Endometrium (tissue), 2 donors: ENCODE results near the gene WNT9B.

Experiments used
- FAIRE-seq: peaks from 2 replicates; lab custom pipeline; 2012; peaks lifted over from hg19 to GRCh38; lab: Jason Lieb, UNC
- donor health status: control.
- donor health status: control.

The WNT9B gene

DNA sequence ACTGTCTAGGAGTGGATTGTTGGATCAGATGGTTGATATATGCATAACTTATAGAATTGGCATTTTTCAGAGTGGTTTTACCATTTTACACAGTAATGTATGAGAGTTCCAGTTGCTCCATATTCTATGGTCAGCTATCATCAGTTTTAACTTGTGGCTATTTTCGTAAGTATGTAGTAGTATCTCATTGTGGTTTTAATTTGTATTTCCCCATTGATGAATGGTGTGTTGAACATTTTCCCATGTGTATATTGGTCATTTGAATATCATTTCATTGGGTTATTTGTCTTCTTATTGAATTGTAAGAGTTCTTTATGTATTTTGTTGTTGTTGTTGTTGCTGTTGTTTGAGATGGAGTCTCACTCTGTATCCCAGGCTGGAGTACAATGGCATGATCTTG is 6.2 kb downstream of the WNT9B start:
- FAIRE-seq: no peak

DNA sequence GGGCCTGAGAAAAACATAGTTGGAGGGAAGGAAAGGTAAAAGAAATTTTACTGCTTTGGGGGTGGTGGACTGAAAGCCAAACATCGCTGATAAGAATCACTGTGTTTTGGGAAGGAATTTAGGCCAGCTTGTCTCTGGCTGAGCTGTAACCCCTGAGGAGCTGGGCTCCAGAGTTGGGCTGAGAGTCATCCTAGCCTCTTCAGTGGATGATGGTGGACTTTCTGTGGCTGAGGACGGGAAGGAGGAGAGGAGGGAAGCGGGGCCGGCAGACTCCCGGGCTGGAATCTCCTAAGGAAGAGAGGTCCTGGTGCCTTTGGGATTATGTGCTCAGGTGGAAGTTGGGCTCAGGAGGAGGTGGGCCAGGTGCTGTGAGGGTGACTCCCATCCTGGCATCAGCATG is 8.6 kb downstream of the WNT9B start:
- FAIRE-seq: peak; percentile 26

DNA sequence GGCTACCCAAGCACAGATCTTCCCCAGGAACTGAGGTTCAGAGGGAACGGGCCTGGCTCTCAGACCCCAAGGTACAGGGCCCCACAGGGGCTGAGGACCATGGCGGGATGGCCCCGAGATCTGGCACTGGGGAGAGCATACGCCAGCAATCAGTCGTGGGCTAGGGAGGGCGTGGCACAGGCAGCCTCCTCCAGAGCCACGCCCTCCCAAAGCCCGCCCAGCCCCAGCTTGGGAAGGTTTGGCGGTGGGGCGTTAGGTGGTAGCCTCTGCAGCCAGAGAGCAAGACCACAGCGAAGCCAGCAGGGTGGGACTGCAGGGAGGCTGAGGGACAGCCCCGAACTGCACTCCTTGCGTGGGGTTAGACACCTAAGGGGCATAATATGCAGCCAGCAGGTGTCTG is 11.6 kb downstream of the WNT9B start:
- FAIRE-seq: no peak

DNA sequence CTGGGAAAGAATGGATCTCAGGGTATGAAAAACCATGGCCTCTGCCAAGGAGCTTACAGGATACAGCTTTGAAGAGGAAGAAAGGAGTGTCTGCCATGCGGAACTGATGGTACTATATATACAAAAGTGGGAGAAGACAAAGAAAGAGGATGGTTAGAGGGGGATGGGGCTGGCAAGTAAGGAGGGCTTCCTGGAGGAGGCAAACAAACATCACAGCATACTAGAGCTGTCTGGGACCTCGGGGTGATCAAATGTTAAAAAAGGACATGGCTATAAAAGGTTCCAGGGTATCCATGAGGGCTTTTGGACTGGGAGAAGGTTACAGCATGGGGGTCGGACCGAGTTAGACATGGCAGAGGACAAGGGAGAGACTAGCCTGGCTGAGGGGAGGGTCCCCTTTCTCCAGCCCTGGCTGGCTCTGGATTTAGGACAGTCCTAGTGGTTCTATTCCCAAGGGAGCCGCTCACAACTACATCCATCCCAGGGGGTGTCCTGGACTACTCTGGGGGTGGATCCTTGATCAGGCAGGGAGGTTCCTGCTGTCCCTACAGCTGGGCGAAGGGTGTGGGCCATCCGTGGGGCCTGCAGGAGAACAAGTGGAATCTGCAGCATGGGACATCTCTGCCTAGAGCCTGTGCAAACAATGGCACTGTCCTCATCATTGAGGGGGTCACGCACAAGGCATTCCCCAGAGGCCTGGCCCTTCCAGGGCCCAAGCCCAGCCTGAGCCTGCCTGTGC is 12.2 kb downstream of the WNT9B start:
- no peak for FAIRE-seq

DNA sequence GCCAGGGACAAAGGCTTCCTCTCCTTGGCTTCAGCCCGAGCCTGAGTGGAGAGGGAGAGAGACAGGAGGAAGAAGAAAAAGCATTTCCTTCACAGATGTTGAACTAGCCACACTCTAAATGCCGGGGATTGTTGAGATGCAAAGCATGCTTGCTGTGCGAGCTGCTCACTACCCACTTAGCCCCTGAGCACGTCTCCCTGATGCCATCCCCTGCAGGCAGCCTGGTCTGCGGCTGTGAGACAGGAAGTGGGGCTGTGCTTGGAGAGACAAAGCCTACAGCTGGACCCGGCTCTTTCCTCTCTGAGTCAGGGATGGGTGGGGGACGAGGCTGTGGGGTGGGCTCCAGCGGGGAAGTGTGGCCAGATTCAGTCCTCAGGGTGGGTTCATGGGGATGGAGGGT is 13.7 kb downstream of the WNT9B start:
- no peak for FAIRE-seq

DNA sequence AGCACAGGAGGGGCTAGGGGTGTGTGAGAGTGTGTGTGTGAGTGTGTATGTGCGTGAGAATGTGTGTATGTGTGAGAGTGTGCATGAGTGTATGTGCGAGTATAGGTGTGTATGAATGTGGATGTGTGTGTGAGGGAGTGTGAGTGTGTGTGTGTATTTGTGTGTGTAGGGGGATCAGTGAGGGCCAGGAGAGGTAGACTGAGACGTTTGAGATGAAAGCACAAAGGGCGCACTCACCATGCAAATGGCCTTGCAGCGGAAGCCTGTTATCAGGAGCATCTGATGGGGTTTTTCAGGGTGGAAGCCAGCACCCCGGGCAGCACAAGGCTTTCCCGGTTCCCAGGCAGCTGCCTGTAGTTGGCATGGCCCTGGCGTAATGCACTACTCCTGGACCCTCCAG is 14.9 kb downstream of the WNT9B start:
- FAIRE-seq: no peak

DNA sequence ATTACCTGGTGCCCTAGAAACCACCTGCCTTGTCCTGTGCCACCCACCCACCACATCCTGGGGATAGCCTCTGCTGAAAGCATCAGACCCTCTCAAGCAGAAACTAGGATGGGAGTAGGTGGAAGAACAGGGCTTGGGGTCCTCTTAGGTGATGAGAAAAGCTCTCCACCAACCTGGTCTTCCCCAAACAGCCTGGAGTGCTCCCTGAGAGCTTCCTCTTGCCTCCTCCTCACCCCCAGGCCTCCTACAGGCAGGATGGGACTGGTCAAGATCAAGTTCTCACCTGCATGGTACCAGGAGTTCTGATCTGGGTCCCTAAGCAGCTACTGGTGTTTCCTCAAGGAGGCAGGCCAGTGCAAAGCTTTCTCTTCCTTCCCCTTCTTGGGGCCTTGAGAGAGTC is 15.4 kb downstream of the WNT9B start:
- FAIRE-seq: no peak

DNA sequence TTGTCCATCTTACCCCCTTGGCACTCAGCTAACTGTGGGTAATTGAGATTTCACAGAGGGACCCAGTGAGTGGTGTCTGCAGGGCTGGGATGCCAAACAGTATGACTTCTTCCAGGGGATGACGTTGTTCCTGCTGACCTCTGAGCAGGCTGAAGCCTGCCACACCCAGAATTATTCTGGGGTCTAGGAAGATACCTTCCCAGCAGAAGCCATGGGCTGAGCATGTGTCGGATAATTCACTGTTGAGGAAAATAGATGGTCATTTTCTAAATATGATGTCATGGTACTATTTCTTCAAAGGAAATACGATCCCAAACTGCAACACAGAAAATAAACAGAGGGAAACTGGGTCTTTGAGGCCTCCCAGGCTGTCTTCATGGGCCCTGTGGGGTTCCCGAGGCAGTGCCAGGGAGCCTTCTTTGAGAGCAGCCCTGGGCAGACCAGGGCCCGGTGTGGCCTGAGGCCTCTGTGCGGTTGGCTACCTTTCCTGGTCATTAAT is 17.4 kb downstream of the WNT9B start:
- FAIRE-seq: no peak

DNA sequence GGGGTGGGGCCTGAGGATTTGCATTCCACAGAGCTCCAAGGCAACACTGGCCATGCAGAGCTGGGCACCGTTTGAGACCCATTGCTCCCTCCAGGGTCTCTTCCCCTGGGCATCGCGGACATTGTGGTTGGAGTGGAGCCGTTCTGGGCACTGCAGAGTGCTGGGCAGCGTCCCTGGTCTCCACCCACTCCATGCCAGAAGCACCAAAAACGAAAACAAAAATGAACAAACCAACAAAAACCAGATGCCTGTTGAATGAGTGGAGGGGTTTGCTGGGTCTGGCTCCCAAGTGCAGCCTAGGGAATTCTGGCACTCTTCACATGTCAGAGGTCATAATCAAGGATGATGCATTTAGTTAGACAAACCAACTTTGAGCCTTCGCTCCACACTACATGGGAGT is 17.9 kb downstream of the WNT9B start:
- no peak for FAIRE-seq

DNA sequence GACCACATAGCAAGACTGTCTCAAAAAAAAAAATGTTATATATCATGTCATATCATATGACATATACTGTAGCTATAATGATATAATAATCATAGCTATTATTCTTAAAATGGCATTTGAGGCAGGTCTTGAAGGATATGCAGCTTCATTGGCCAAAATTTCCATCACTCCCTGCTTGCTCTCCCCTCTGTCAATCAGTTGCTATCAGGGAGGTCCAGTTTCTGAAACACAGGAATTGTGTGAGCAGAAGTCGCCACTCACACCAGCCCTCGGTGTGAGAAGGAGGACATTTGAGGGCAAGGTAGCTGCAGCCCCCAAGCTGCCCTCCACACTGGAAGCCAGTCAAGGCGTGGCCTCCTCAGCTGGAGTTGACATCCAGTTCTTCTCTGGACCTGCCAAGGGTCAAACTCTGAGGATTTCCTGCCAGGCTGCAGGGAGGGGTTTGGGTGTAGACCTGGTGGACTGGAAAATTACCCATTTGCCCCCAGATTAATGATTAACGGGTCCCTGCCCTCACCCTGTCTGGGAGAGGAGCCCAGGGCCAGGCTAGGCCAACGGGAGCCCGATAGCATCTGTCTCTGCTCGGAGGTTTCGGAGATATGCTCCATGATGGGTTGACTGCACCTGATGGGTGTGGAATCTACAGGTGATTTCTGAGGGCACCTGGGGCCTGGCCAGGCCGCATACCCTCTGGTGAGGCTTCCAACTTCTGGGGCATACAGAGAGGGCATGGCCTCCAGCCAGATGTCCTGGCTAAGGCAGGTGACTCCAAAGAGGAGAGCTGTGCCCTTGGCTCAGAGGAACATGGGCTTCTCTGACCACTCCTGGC is 18.8 kb downstream of the WNT9B start:
- no peak for FAIRE-seq

DNA sequence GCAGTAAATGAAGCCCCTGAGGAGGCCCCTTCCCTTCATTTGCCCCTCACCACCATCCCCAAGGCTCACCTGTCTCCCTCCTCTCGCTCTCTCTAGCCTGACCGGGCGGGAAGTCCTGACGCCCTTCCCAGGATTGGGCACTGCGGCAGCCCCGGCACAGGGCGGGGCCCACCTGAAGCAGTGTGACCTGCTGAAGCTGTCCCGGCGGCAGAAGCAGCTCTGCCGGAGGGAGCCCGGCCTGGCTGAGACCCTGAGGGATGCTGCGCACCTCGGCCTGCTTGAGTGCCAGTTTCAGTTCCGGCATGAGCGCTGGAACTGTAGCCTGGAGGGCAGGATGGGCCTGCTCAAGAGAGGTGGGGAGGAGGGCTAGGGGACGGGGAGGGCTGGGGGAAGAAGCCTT is 21.0 kb downstream of the WNT9B start:
- no peak for FAIRE-seq

DNA sequence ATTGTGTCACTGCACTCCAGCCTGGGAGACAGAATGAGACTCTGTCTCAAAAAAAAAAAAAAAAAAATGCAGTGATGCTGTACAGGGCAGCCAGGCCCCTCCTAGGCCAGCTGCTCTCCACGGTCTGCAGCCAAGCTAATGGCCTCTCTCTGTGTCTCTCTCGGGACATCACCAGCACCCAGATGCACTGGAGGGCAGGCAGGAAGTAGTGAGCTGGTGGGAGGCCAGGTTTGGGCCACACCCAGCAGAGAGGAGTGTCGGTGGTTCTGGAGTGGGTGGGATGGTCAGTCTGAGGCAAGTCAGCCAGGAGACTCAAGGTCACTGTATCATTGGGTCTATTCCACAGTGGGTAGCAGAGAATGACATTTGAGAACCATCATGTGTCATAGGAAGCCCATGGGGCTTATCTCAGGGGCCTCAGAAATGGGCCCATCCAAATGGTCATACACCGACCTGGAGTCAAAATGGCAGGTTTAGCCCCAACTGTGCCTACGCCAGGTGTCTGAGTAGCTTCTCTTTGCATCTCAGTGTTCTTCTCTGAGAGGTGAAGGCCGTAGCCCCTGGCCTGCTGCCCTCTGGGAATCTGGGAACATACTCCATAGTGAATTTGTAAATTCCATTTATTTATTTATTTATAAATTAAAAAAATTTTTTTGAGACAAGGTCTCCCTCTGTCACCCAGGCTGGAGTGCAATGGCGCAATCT is 22.7 kb downstream of the WNT9B start:
- no peak for FAIRE-seq

DNA sequence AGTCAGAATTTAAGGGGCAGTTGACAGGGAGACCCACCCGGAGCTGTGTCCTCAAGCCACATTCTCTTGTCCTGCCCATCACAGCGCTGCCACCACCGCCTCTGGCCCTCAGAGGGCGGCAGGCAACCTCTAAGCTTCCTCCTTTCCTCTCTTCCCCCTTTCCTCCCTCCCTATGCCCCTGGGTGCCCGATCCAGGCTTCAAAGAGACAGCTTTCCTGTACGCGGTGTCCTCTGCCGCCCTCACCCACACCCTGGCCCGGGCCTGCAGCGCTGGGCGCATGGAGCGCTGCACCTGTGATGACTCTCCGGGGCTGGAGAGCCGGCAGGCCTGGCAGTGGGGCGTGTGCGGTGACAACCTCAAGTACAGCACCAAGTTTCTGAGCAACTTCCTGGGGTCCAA is 23.5 kb downstream of the WNT9B start:
- no peak for FAIRE-seq

DNA sequence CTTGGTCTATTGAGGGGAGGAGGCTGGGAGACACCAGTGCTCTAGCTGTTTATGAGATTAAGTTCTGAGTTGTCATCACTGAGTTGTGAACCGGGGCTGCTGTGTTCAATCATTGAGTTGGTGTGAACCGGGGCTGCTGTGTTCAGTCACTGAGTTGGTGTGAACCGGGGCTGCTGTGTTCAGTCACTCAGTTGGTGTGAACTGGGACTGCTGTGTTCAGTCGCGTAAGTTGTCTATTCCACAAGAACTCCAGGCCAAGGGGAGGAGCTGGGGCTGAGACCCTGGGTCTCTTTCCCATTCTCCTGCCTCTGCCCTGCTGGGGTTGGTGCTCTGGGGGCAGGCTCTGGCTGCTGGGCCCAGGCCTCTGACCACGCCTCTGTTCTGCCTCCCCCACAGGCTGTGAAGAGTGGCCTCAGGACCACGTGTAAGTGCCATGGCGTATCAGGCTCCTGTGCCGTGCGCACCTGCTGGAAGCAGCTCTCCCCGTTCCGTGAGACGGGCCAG is 24.5 kb downstream of the WNT9B start:
- no peak for FAIRE-seq

DNA sequence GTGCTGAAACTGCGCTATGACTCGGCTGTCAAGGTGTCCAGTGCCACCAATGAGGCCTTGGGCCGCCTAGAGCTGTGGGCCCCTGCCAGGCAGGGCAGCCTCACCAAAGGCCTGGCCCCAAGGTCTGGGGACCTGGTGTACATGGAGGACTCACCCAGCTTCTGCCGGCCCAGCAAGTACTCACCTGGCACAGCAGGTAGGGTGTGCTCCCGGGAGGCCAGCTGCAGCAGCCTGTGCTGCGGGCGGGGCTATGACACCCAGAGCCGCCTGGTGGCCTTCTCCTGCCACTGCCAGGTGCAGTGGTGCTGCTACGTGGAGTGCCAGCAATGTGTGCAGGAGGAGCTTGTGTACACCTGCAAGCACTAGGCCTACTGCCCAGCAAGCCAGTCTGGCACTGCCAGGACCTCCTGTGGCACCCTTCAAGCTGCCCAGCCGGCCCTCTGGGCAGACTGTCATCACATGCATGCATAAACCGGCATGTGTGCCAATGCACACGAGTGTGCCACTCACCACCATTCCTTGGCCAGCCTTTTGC is 25.0 kb downstream of the WNT9B start:
- no peak for FAIRE-seq

DNA sequence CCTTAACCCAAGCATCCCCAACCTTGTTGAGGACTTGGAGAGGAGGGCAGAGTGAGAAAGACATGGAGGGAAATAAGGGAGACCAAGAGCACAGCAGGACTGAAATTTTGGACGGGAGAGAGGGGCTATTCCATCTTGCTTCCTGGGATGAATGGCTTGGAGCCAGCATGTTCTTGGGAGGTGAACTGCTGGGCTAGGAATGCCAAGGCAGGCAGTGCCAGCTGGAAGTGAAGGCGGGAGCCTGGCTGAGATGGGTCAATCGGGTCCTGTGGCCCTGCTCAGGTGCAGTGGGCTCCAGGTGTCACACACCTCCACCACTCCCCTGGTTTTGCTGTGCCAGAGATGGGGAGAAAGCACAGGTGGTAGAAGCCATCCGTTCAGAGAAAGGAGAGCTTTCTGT is 25.5 kb downstream of the WNT9B start:
- FAIRE-seq: no peak

DNA sequence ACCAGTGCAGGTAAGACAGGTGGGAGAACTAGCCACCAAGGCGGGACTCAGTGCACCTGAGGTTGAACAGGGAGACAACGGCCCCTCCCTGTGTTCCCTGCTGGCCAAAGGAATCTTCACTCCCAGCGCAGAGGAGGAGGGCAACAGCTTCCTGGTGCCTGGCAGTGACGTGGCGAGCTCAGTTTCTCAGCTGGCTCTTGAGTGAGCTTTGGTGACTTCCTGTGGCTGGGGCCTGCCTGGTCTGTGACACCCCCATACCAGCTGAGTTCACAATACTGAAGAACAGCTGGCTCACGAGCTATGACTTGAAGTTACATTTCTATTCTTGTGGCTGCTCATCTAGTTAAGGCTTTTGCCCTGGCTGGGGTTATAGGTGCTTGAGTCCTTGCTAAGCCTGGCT is 26.1 kb downstream of the WNT9B start:
- FAIRE-seq: no peak

DNA sequence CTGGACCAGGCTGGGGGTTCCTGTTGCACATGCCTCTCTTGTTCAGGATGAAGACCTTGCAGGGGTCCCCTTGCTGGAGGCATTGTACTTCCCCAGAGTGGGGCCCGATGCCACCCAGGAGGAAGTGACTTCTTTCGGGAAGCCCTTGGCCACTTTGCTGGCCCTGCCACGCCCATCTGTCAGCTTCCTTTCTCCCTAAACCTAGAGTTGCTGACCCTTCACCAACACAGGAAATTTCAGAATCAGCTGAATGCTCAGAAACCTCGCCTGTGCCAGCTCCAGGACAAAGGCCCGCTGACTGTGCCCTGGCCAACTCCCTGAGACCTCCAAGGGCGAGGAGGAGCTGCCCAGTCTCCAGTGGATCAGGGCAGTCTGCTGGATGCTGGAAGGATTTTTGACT is 26.7 kb downstream of the WNT9B start:
- FAIRE-seq: no peak

DNA sequence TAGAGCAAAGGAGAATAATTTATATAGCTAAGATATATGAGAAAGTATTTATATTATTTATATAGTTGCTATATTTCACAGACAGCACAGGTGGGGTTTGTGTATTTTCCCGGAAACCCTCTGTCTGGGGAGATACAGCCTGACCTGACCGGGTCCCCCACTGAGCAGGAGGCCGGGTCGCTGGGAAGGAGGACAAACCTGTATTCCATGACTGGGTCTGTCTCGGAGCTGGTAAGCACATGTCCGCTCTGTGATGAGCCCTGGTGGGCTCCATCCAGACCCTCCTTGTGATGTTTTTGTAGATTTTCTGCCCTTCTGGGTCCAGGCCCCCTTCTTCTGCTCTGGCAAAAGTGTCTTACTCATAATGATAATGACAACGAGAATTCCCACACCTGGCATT is 27.7 kb downstream of the WNT9B start:
- no peak for FAIRE-seq

DNA sequence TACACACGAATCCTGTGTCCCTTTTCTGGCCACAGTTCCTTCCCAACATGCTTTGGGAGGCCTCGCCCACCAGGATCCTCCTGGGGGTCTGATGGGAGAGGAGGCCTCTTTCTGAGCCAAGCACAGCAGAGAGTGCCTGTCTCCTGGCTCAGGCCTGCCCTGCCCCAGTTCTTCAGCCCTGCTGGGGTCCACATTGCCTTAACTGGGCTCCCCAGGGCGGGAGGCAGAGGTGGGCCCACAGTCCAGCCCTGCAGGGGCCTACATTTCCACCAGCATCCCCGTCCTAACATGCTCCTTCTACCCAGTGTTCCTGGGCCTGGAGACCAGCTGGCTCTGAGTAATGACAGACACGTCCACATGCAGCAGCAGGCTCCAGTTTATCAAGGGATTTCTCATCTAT is 29.6 kb downstream of the WNT9B start:
- no peak for FAIRE-seq

DNA sequence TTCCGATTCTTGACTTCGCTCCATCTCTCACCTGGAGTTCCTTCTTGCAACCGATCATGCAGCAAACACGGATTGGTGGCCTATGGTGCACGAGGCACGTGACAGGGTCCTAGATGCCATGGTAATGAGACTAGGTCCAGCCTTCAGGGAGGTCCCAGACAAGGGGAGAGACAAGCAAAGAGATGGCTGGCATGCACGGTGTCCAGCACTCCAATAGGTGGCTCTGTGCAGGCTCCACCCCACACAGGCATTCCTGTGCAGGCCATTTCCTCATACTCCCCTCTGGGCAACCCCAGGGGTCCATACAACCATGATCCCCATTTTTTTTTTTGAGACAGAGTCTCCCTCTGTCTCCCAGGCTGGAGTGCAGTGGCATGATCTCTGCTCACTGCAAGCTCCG is 31.3 kb downstream of the WNT9B start:
- FAIRE-seq: no peak

DNA sequence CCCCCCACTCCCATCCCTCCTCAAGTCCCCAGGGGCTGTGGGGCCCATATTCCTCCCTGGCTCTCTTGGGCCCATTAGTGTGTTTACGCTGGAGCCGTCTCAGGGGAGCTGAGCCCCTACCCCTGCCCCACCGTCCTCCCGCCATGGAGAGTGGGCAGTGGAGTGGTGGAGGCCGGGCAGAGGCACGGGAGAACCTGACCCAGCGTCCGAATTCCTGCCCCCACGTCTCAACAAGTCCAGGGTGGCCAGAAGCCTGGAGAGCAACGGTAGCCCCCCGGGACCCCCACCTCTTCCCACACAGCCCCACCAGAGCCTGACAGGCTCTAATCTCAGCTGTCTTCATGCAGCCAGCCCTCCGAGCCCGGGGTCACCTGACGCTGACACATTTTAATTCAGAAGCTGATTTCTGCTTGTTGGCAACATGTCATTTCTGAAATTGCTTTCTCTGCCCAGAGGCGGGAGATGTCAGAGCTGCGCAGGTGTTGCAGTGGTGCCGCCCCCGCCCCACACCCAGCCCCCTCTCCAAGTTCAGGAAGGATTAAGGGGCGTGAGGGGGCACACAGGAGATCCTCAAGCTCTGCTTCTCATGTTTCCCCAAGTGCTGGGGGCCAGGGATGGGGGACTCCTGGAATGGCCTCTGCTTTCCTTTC is 32.6 kb downstream of the WNT9B start:
- no peak for FAIRE-seq
